Activated T-helper 2 cell treated with anti-CD3 and anti-CD28 coated beads, Interferon-gamma antibody, Interleukin-2, Interleukin-4, amounts not matched to agents 10 μg/mL and 5 μg/mL and 100 μg/mL, durations not matched to agents 14 hours and 24 hours and 36 hours (primary cell): ENCODE measurements around the gene PI3. TPM values are rescaled to one million over a fixed set of nuclear protein-coding genes. Genes with fewer than 3 reads are reported as not detected.
"Not testable (repeated sequence)": the region's sequence is repeated elsewhere in the genome, so short reads cannot be mapped to it uniquely, and the experiment has no call there.

Experiments
- DNase-seq: peaks from one replicate; pipeline ENCODE4 v3.0.0; 2021; ENCODE audit warnings: low spot score
- H3K27ac Mint-ChIP-seq: one replicate; pipeline ENCODE4 v1.8.0; 2021; ENCODE audit warnings: mixed read lengths
- H3K27me3 Mint-ChIP-seq: one replicate; pipeline ENCODE4 v1.8.0; 2021; ENCODE audit warnings: low read depth, mixed read lengths
- H3K36me3 Mint-ChIP-seq: one replicate; pipeline ENCODE4 v1.8.0; 2021; ENCODE audit warnings: low read depth, mixed read lengths
- H3K4me1 Mint-ChIP-seq: one replicate; pipeline ENCODE4 v1.8.0; 2021; ENCODE audit warnings: low read depth, mixed read lengths
- H3K4me3 Mint-ChIP-seq: one replicate; pipeline ENCODE4 v1.8.0; 2021; ENCODE audit warnings: low read depth, mild to moderate bottlenecking, moderate library complexity, mixed read lengths
- H3K9me3 Mint-ChIP-seq: one replicate; pipeline ENCODE4 v1.8.0; 2021; ENCODE audit warnings: mixed read lengths
- intact Hi-C: fragments of 100-400 bp; cut with micrococcal nuclease; formaldehyde crosslinking; loops from one replicate; pipeline ENCODE4 v1.15.1; 2023
- total RNA-seq: library from RNA; stranded (reverse); gene quantifications from 2 replicates; pipeline ENCODE4 v1.2.3, GENCODE V29; 2022

The PI3 gene, protein sequence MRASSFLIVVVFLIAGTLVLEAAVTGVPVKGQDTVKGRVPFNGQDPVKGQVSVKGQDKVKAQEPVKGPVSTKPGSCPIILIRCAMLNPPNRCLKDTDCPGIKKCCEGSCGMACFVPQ
- total RNA-seq = not detected in 2 replicates

GRCh38 chr20:45174434-45175364, at the start of gene PI3:
TSS of gene PI3 (plus strand) at chr20:45174902. CDS start at chr20:45174923, 21 bp downstream.
- Mint-ChIP-seq H3K36me3 (no peaks in the 10 kb centered on the region), H3K9me3 (no peaks in the 10 kb centered on the region), H3K4me1 (no peaks in the 10 kb centered on the region), H3K27me3 (peaks cover 9% of the 10 kb centered on the region), H3K4me3 (no peak within 1 kb of the TSS), H3K27ac (no peak within 1 kb of the TSS)
- intact Hi-C loops = no loop called here
- no peak for DNase-seq

- Mint-ChIP-seq H3K27me3 (peaks cover 42% of the 10 kb centered on the region), H3K4me3 (no peak overlapping the region), H3K4me1 (no peaks in the 10 kb centered on the region), H3K9me3 (no peaks in the 10 kb centered on the region), H3K36me3 (no peaks in the 10 kb centered on the region), H3K27ac (no peak overlapping the region)
- intact Hi-C loops = no loop called here
- DNase-seq = no peak
Observed at GRCh38 chr20:45128099-45128498, 46.6 kb upstream of the PI3 start.

GRCh38 chr20:45136911-45137310, 37.8 kb upstream of the PI3 start:
- Mint-ChIP-seq H3K27me3 (peaks cover 12% of the 10 kb centered on the region), H3K4me1 (no peaks in the 10 kb centered on the region)
- intact Hi-C loops = loop anchor here (5.0 kb wide), 1 partner anchor 155 kb away; no protein-coding TSS in a partner anchor

DNA sequence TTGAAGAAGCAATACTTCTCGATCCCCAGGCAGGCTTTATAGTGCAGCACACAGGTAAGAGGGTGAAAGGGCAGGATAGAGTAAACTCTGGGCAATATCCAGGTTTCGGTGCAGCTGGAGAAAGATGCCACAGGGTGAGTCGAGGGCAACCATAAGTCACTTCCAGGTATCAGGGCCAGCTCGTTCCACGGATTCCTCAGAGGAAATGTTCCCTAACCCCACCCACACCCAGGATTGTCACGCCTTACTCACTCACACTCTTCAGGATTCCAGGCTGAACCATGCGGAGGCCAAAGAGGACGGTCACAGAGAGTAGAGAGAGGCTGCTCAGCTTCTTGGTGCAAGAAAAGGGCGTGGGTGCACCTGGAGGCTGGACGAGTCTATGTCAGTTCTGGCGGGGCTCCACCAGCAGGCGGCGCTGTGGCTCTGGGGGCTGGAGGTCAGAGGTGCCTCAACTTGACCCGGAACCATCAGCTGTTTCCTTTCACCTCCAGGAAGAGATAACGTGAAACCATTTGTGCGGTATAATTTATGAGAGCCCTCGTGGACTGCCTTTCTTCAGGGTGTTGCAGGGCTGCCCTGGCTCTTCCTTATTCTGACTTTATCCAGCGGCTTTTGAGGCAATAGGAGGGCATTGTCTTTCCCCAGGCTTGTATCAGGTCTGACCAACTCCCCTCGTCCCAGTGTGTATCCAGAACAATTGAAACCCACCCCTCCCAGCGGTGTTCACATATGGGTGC, 36.0 kb upstream of the PI3 start:
- peak; percentile 46 for DNase-seq
- intact Hi-C loops = loop anchor here (5.0 kb wide), 1 partner anchor 154 kb away; no protein-coding TSS in a partner anchor
- no peak overlapping the region for H3K27ac Mint-ChIP-seq
- no peaks in the 10 kb centered on the region for H3K9me3 Mint-ChIP-seq
- H3K27me3 Mint-ChIP-seq = peaks cover 8% of the 10 kb centered on the region
- H3K36me3 Mint-ChIP-seq = no peaks in the 10 kb centered on the region
- H3K4me1 Mint-ChIP-seq = no peaks in the 10 kb centered on the region
- H3K4me3 Mint-ChIP-seq = no peak overlapping the region

More at GRCh38 chr20:45136911-45137310, 37.8 kb upstream of the PI3 start:
- H3K9me3 Mint-ChIP-seq = no peaks in the 10 kb centered on the region
- no peak overlapping the region for H3K27ac Mint-ChIP-seq
- no peak overlapping the region for H3K4me3 Mint-ChIP-seq
- H3K36me3 Mint-ChIP-seq = no peaks in the 10 kb centered on the region
- no peak for DNase-seq

- H3K4me1 Mint-ChIP-seq, H3K9me3 Mint-ChIP-seq, H3K27ac Mint-ChIP-seq, DNase-seq, H3K36me3 Mint-ChIP-seq, H3K4me3 Mint-ChIP-seq: not testable (repeated sequence)
- intact Hi-C loops = loop anchor here (5.0 kb wide), 1 partner anchor 152 kb away; no protein-coding TSS in a partner anchor
- H3K27me3 Mint-ChIP-seq = peaks cover 11% of the 10 kb centered on the region
Observed at GRCh38 chr20:45139733-45140375, 34.8 kb upstream of the PI3 start.

DNA sequence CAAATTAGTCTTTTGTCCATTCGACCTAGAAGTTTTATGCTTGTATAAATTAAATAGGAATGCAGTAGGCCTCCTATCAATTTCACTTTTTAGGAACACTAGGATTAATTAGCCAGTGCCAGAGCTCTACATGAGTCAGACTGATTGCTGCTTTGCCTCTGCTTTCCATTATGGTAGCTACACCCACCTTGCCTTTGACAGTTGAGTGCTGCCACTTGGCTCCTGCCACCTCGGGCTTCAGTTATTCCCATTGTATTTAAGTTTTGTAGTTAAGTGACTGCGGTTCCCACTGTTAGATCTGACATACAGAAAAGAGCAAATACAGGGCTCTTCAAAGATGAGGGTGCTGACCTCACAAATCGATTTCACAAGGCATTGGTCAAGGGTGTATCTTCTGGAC, 33.9 kb upstream of the PI3 start:
- H3K9me3 Mint-ChIP-seq = no peaks in the 10 kb centered on the region
- H3K4me3 Mint-ChIP-seq = no peak overlapping the region
- intact Hi-C loops = no loop called here
- DNase-seq = no peak
- H3K4me1 Mint-ChIP-seq = no peaks in the 10 kb centered on the region
- peaks cover 12% of the 10 kb centered on the region for H3K27me3 Mint-ChIP-seq
- no peaks in the 10 kb centered on the region for H3K36me3 Mint-ChIP-seq
- no peak overlapping the region for H3K27ac Mint-ChIP-seq

- DNase-seq = no peak
- intact Hi-C loops = no loop called here
- H3K27me3 Mint-ChIP-seq = peaks cover 15% of the 10 kb centered on the region
- H3K36me3 Mint-ChIP-seq = no peaks in the 10 kb centered on the region
- H3K4me3 Mint-ChIP-seq = no peak overlapping the region
- H3K4me1 Mint-ChIP-seq = no peaks in the 10 kb centered on the region
- H3K27ac Mint-ChIP-seq = no peak overlapping the region
- H3K9me3 Mint-ChIP-seq = no peaks in the 10 kb centered on the region
Observed at GRCh38 chr20:45149062-45149461, 25.6 kb upstream of the PI3 start.

GRCh38 chr20:45152405-45152804, 22.3 kb upstream of the PI3 start:
- H3K27ac Mint-ChIP-seq = no peak overlapping the region
- H3K4me1 Mint-ChIP-seq = no peaks in the 10 kb centered on the region
- no peak for DNase-seq
- no peak overlapping the region for H3K4me3 Mint-ChIP-seq
- no peaks in the 10 kb centered on the region for H3K9me3 Mint-ChIP-seq
- peaks cover 16% of the 10 kb centered on the region for H3K27me3 Mint-ChIP-seq
- intact Hi-C loops = no loop called here
- no peaks in the 10 kb centered on the region for H3K36me3 Mint-ChIP-seq

GRCh38 chr20:45153147-45153546, 21.6 kb upstream of the PI3 start:
- intact Hi-C loops = no loop called here
- H3K27me3 Mint-ChIP-seq = peaks cover 16% of the 10 kb centered on the region
- H3K9me3 Mint-ChIP-seq = no peaks in the 10 kb centered on the region
- H3K4me3 Mint-ChIP-seq = no peak overlapping the region
- no peaks in the 10 kb centered on the region for H3K36me3 Mint-ChIP-seq
- no peak overlapping the region for H3K27ac Mint-ChIP-seq
- no peak for DNase-seq
- H3K4me1 Mint-ChIP-seq = no peaks in the 10 kb centered on the region

DNA sequence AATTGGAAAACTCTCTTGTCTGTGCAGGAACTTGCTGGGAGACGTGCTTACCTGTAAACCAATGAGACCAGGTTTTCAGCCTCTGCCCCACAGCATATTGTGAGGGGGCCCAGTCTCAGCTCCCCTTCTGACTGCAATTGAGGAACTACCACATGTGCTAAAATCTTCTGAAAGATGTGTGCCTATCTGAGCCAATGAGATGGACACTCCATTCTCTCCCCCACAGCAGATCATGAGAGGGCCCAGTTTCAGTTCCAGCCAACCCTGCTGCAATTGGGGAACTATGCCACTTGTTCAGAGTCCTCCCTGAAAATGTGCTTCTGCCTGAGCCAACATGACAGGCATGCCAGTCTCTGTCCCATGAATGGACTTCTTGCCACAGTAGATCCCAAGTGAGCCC, 20.9 kb upstream of the PI3 start:
- DNase-seq = no peak
- intact Hi-C loops = no loop called here
- H3K9me3 Mint-ChIP-seq = peaks cover 5% of the 10 kb centered on the region
- no peak overlapping the region for H3K4me3 Mint-ChIP-seq
- no peak overlapping the region for H3K27ac Mint-ChIP-seq
- H3K36me3 Mint-ChIP-seq = no peaks in the 10 kb centered on the region
- H3K4me1 Mint-ChIP-seq = no peaks in the 10 kb centered on the region
- peaks cover 19% of the 10 kb centered on the region for H3K27me3 Mint-ChIP-seq

DNA sequence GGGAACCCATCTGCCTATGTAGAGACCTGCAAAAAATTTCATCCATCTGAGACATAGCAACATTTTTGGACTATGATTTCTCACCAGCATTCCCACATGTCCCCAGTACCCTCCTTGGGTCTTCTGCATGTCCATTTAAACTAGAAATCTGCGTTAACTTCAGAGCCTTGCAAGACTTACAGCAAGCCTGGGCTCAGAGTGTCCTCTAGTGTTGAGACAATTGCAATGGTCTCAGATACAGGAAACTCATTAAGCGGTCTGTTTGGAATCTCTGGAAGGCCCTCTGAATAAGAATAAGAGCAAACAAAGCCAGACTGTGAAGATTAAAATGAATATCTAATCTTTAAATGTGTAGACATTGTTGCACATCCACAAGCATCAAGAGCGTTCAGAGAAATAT, 20.5 kb upstream of the PI3 start:
- Mint-ChIP-seq H3K36me3 (no peaks in the 10 kb centered on the region), H3K27ac (no peak overlapping the region), H3K4me1 (no peaks in the 10 kb centered on the region), H3K9me3 (peaks cover 9% of the 10 kb centered on the region), H3K4me3 (no peak overlapping the region), H3K27me3 (peaks cover 23% of the 10 kb centered on the region)
- DNase-seq = no peak
- intact Hi-C loops = no loop called here

- intact Hi-C loops, H3K4me1 Mint-ChIP-seq, H3K36me3 Mint-ChIP-seq, H3K4me3 Mint-ChIP-seq, DNase-seq, H3K27ac Mint-ChIP-seq: not testable (repeated sequence)
- H3K9me3 Mint-ChIP-seq = peaks cover 10% of the 10 kb centered on the region
- peaks cover 24% of the 10 kb centered on the region for H3K27me3 Mint-ChIP-seq
Observed at GRCh38 chr20:45154794-45155193, 19.9 kb upstream of the PI3 start.
